Measurements from ENCODE around the gene MMP13. TPM values are rescaled to one million over a fixed set of nuclear protein-coding genes. Genes with fewer than 3 reads are reported as not detected.

The MMP13 gene
- polyA plus RNA-seq, 1 donor (not counting 4 experiments of a cell fraction or from before 2014, with no cell fraction given), result 0.05 TPM

- no peak overlapping the region for H2AFZ ChIP-seq (ENCODE audit: control insufficient read depth, low read length)
- no peaks in the 10 kb centered on the region for H3K9me1 ChIP-seq (ENCODE audit: control insufficient read depth, extremely low read depth, insufficient read depth, low read length)
- no peaks in the 10 kb centered on the region for H3K36me3 ChIP-seq (ENCODE audit: control insufficient read depth in 2 of 2, extremely low read depth in 1 of 2, insufficient read depth in 2 of 2, low read length in 2 of 2)
- no peak for DNase-seq (ENCODE audit: low read depth, low spot score)
- no peak for TF ChIP-seq EZH2 (IDR thresholded peaks at IDR 0.05; ENCODE audit: low read length)
- no peak for TF ChIP-seq CTCF (optimal IDR thresholded peaks at IDR 0.05 in 1 of 3, IDR thresholded peaks at IDR 0.05 in 1 of 3, conservative IDR thresholded peaks at IDR 0.05 in 1 of 3; ENCODE audit: extremely low read depth in 1 of 3, insufficient read depth in 2 of 3, low read length in 3 of 3)
- dilution Hi-C loops (cut with MboI; ENCODE audit: extremely low pct_ligation_motif_present, low sequenced_read_pairs), result no loop called here
- H3K27me3 ChIP-seq (ENCODE audit: control insufficient read depth, extremely low read depth, insufficient read depth, low read length), result no peaks in the 10 kb centered on the region
- FAIRE-seq, result no peak
- H3K27ac ChIP-seq (ENCODE audit: control insufficient read depth, insufficient read depth, low read length), result no peak overlapping the region
- peaks cover 10% of the 10 kb centered on the region for H3K4me1 ChIP-seq (ENCODE audit: control insufficient read depth, extremely low read depth, insufficient read depth, low read length)
- no peak overlapping the region for H3K4me2 ChIP-seq (ENCODE audit: control insufficient read depth, extremely low read depth, insufficient read depth, low read depth, low read length)
- H4K20me1 ChIP-seq (ENCODE audit: control insufficient read depth, extremely low read depth, insufficient read depth, low read length), result no peaks in the 10 kb centered on the region
- no peaks in the 10 kb centered on the region for H3K9me3 ChIP-seq (ENCODE audit: control insufficient read depth, low read depth, low read length)
- no peak overlapping the region for H3K4me3 ChIP-seq (ENCODE audit: control insufficient read depth in 2 of 3, extremely low read depth in 1 of 3, insufficient read depth in 2 of 3, low read depth in 1 of 3, low read length in 3 of 3)
- no peaks in the 10 kb centered on the region for H3K79me2 ChIP-seq (ENCODE audit: control insufficient read depth, insufficient read depth, low read length)
- H3K9ac ChIP-seq (ENCODE audit: control insufficient read depth, extremely low read depth, insufficient read depth, low read length), result no peak overlapping the region
Observed at GRCh38 chr11:102927624-102927990, 27.9 kb downstream of the MMP13 start.

GRCh38 chr11:102926961-102927623 lies 28.4 kb downstream of the MMP13 start:
- DNase-seq (ENCODE audit: low read depth, low spot score), result no peak
- no peaks in the 10 kb centered on the region for H3K9me3 ChIP-seq (ENCODE audit: control insufficient read depth, low read depth, low read length)
- no peaks in the 10 kb centered on the region for H3K27me3 ChIP-seq (ENCODE audit: control insufficient read depth, extremely low read depth, insufficient read depth, low read length)
- H2AFZ ChIP-seq (ENCODE audit: control insufficient read depth, low read length), result no peak overlapping the region
- no peak for TF ChIP-seq EZH2 (IDR thresholded peaks at IDR 0.05; ENCODE audit: low read length)
- no peak for TF ChIP-seq CTCF (optimal IDR thresholded peaks at IDR 0.05 in 1 of 3, IDR thresholded peaks at IDR 0.05 in 1 of 3, conservative IDR thresholded peaks at IDR 0.05 in 1 of 3; ENCODE audit: extremely low read depth in 1 of 3, insufficient read depth in 2 of 3, low read length in 3 of 3)
- peaks cover 10% of the 10 kb centered on the region for H3K4me1 ChIP-seq (ENCODE audit: control insufficient read depth, extremely low read depth, insufficient read depth, low read length)
- no peak overlapping the region for H3K4me2 ChIP-seq (ENCODE audit: control insufficient read depth, extremely low read depth, insufficient read depth, low read depth, low read length)
- H3K79me2 ChIP-seq (ENCODE audit: control insufficient read depth, insufficient read depth, low read length), result no peaks in the 10 kb centered on the region
- no peak overlapping the region for H3K4me3 ChIP-seq (ENCODE audit: control insufficient read depth in 2 of 3, extremely low read depth in 1 of 3, insufficient read depth in 2 of 3, low read depth in 1 of 3, low read length in 3 of 3)
- no peaks in the 10 kb centered on the region for H3K9me1 ChIP-seq (ENCODE audit: control insufficient read depth, extremely low read depth, insufficient read depth, low read length)
- dilution Hi-C loops (cut with MboI; ENCODE audit: extremely low pct_ligation_motif_present, low sequenced_read_pairs), result no loop called here
- no peak overlapping the region for H3K9ac ChIP-seq (ENCODE audit: control insufficient read depth, extremely low read depth, insufficient read depth, low read length)
- no peak for FAIRE-seq
- no peaks in the 10 kb centered on the region for H3K36me3 ChIP-seq (ENCODE audit: control insufficient read depth in 2 of 2, extremely low read depth in 1 of 2, insufficient read depth in 2 of 2, low read length in 2 of 2)
- no peaks in the 10 kb centered on the region for H4K20me1 ChIP-seq (ENCODE audit: control insufficient read depth, extremely low read depth, insufficient read depth, low read length)
- no peak overlapping the region for H3K27ac ChIP-seq (ENCODE audit: control insufficient read depth, insufficient read depth, low read length)

All from keratinocyte (primary cell).